ENCODE measurements around the gene ALDH3B1.
"Not testable (repeated sequence)": the region's sequence is repeated elsewhere in the genome, so short reads cannot be mapped to it uniquely, and the experiment has no call there.

DNA sequence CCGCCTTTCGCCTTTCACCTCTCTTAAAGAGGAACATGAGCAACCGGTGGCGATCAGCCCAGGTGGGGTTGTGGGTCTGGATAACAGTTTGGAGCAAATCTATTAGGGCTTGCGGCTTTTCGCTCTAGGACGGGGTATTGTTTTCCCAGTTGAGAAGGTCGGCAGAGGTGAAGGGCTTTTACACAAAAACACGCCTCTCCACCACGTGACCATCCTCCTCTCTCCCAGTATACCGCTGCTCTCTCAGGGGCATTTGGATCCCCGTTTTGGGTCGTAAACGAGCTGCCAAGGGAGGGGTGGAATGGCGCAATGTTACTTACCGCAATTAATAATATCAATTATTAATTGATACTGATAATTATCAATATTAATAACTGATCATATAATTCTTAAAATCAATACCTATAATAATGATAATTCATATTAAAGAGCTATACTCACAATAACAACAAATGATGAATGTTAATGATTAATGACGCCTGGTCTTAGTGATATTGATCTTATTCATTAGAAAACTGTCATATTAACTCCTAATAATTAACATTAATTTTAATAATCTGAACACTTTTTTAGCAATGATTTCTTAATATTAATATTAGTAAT lies 27.8 kb upstream of the ALDH3B1 start:
- TF ChIP-seq ATF7 (IDR thresholded peaks at IDR 0.05; ENCODE audit: low read depth); CREB1 (IDR thresholded peaks at IDR 0.05; ENCODE audit: low read depth); ZNF24 (IDR thresholded peaks at IDR 0.05); ZNF274 (IDR thresholded peaks at IDR 0.05; ENCODE audit: insufficient read depth, insufficient read length); CTCF (IDR thresholded peaks at IDR 0.05 in 2 of 3, conservative IDR thresholded peaks at IDR 0.05 in 1 of 3; ENCODE audit: control insufficient read depth in 2 of 3, extremely low read depth in 1 of 3, insufficient read depth in 1 of 3, low read depth in 3 of 3, low read length in 3 of 3); KAT2A (conservative IDR thresholded peaks at IDR 0.05; ENCODE audit: control insufficient read depth, low read depth, low read length); CREM (IDR thresholded peaks at IDR 0.05; ENCODE audit: low read depth); TAF1 (IDR thresholded peaks at IDR 0.05; ENCODE audit: borderline replicate concordance, low read depth, low read length); REST (IDR thresholded peaks at IDR 0.05; ENCODE audit: low read depth, low read length); SRF (IDR thresholded peaks at IDR 0.05; ENCODE audit: low read depth in 2 of 2, low read length in 2 of 2); YY1 (IDR thresholded peaks at IDR 0.05; ENCODE audit: low read depth, low read length); EZH2 (IDR thresholded peaks at IDR 0.05; ENCODE audit: borderline replicate concordance, control insufficient read depth, low read depth, low read length); EGR1 (IDR thresholded peaks at IDR 0.05; ENCODE audit: borderline replicate concordance in 1 of 2, low read depth in 2 of 2, low read length in 2 of 2): not testable (repeated sequence)
- TF ChIP-seq, protein P1, sequence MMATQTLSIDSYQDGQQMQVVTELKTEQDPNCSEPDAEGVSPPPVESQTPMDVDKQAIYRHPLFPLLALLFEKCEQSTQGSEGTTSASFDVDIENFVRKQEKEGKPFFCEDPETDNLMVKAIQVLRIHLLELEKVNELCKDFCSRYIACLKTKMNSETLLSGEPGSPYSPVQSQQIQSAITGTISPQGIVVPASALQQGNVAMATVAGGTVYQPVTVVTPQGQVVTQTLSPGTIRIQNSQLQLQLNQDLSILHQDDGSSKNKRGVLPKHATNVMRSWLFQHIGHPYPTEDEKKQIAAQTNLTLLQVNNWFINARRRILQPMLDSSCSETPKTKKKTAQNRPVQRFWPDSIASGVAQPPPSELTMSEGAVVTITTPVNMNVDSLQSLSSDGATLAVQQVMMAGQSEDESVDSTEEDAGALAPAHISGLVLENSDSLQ (IDR thresholded peaks at IDR 0.05): not testable (repeated sequence)
